ENCODE measurements around the gene HMG20A.

Gene HMG20A

GRCh38 chr15:77475001-77475400, 54.3 kb downstream of the HMG20A start:
- no peak for DNase-seq

- DNase-seq = no peak
These were observed 55.2 kb downstream of the HMG20A start for GRCh38 chr15:77475898-77476297.

GRCh38 chr15:77476995-77477394, 56.3 kb downstream of the HMG20A start:
- no peak for DNase-seq

GRCh38 chr15:77478051-77478450, 57.4 kb downstream of the HMG20A start:
- no peak for DNase-seq

GRCh38 chr15:77479015-77479414, 58.3 kb downstream of the HMG20A start:
- no peak for DNase-seq

GRCh38 chr15:77480859-77481633, 60.4 kb downstream of the HMG20A start:
- no peak for DNase-seq

GRCh38 chr15:77481670-77482069, 61.0 kb downstream of the HMG20A start:
- DNase-seq = no peak

GRCh38 chr15:77482570-77482969, 61.9 kb downstream of the HMG20A start:
- no peak for DNase-seq

GRCh38 chr15:77483425-77484140, 62.9 kb downstream of the HMG20A start:
- DNase-seq = no peak

- DNase-seq = no peak
These were observed 64.3 kb downstream of the HMG20A start for GRCh38 chr15:77484994-77485393.

- peak in 1 of 56 donors; percentile 10 for DNase-seq
These were observed 66.1 kb downstream of the HMG20A start for GRCh38 chr15:77486542-77487468.

- DNase-seq = no peak
These were observed 66.8 kb downstream of the HMG20A start for GRCh38 chr15:77487469-77487842.

- DNase-seq = no peak
These were observed 67.2 kb downstream of the HMG20A start for GRCh38 chr15:77487888-77488287.

- DNase-seq = no peak
These were observed 69.0 kb downstream of the HMG20A start for GRCh38 chr15:77489647-77490046.

GRCh38 chr15:77493324-77493907, 72.7 kb downstream of the HMG20A start:
- DNase-seq = no peak

- no peak for DNase-seq
These were observed 73.6 kb downstream of the HMG20A start for GRCh38 chr15:77494073-77494867.

- DNase-seq = no peak
These were observed 74.3 kb downstream of the HMG20A start for GRCh38 chr15:77494964-77495363.

GRCh38 chr15:77495838-77496596, 75.3 kb downstream of the HMG20A start:
- no peak for DNase-seq

GRCh38 chr15:77496715-77497109, 76.0 kb downstream of the HMG20A start:
- peak in 46 of 56 donors; percentile 28 to 86 (median 67) for DNase-seq

Measured in amygdala (tissue), 56 donors.